GM12872 (cell line): ENCODE data around the gene IBA57.

ENCODE experiments used
- TF ChIP-seq, protein P1 (sequence below): IDR thresholded peaks from 3 replicates; pipeline ENCODE4 v1.5.1; 2011; ENCODE audit warnings: low read depth, mild to moderate bottlenecking, low read length, moderate library complexity; ENCODE audit not compliant: insufficient read depth

The IBA57 gene

DNA sequence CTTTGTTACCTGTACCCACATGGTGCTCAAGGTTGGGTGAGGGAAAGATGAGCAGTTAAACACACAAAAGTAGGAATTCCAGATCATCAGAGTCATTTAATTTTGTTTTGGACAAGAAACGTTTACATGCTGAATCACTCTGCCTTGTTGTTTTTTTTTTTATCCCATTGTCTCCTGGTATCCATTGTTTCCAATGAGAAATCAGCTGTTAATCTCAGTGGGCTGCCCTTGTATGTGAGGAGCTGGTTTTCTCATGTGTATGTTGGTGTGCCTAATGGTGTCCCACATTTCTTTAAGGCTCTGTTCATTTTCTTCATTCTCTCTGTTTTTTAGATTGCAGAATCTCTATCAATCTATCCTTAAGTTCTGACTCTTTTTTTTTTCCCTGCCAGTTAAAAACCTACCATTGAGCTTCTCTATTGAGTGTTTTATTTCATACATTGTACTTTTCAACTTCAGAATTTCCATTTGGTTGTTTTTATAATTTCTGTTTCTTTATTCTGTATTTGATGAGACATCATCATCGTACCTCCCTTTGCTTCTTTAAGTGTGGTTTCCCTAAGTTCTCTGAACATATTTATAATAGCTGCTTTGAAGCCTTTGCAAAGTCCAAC is 33.5 kb downstream of the IBA57 start:
- TF ChIP-seq, protein P1, sequence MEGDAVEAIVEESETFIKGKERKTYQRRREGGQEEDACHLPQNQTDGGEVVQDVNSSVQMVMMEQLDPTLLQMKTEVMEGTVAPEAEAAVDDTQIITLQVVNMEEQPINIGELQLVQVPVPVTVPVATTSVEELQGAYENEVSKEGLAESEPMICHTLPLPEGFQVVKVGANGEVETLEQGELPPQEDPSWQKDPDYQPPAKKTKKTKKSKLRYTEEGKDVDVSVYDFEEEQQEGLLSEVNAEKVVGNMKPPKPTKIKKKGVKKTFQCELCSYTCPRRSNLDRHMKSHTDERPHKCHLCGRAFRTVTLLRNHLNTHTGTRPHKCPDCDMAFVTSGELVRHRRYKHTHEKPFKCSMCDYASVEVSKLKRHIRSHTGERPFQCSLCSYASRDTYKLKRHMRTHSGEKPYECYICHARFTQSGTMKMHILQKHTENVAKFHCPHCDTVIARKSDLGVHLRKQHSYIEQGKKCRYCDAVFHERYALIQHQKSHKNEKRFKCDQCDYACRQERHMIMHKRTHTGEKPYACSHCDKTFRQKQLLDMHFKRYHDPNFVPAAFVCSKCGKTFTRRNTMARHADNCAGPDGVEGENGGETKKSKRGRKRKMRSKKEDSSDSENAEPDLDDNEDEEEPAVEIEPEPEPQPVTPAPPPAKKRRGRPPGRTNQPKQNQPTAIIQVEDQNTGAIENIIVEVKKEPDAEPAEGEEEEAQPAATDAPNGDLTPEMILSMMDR, result no peak

DNA sequence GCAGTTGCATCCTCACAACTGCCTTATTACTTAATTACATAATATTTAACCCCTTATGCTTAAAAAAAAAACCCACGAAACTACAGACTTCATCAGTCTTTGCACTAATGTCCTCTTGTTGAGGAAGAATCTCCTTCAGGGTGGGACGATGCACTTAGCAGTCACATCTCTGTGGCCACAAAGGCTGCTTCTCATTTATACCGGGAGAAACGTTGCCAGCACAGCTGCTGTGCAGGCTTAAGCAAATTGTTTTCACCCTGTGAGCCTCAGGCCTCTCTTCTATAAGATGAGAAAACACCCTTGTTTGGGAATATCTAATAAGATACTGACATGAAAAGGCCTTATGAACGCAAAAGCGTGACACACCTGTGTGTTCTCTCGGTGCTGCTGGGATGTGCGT is 39.4 kb downstream of the IBA57 start:
- TF ChIP-seq, protein P1, result no peak

DNA sequence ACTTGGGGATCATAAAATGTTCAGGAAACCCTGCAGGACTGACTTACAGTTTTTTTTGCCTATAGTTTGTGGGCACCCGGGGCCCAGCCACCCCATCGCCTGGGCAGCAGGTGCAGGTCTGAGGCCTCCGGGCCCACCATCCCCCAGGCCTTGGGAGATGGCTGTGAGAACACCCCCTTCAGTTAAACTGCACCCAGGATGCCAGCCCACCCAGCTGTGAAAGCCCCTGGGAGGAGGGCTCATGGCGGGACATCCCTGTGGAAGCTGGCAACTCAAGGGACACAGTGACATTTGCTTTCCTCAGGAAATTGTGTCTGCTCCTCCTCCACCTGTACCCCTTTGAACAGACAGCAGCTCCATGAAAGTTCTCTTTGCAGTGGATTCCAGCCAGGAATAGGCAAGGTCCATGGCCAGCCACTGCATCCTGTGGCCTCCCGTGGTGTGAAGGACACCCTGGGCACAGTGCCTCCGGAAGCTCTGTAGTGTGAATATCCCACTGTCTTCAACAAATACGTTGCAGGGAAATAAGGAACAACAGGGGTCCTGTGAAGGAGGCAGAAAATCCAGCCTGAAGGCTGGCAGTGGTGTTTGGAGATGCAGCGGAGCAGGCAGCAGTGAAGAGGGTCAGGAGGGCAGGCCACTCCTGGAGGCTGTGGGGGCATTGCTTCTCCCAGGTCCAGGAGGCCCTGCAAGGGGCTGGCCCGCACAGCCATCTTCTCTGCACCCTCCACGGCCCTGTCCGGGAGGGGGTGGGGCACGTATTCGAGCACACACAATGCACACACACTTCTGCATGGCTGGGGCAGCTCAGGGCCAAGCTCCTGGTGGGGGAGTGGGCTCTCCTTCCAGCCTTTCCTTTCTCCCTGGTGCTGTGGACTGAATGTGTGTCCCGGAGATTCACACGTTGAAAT is 40.2 kb downstream of the IBA57 start:
- TF ChIP-seq, protein P1, result no peak

DNA sequence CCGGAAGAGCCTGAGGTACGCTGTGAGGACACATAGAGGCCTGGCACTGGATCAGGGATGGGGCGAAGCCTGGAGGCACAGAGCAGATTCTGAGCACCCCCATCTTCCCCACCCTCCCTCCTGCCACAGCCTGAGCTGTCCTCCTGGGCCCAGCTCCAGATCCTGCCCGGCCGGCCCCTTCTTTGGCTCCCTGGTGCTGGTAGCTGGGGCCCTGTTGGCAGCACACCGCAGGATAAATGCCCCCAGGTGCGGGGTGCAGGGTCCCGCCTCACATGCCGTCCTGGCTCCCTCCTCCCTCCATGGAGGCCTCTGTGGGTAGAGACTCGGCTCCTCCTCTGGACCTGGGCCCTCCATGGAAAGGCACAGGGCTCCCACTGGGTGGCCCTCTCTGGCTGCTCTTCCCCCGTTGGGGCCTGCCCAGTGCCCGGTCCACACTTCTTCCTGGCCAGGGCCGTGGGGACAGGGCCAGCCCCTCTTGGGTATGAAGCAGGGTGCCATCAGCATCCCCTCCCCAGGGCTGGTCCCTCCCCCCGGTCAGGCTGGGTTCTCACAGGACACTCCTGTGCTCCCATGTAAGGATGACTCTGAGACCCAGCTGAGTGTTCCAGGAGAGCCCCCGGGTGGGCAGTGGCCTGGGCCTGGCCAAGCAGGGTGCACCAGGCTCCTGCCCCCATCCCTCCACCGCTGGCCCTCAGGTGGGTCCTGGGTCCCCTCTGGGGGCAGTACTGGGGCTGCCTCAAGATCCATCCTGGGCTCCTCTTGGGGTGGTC is 41.2 kb downstream of the IBA57 start:
- TF ChIP-seq, protein P1, result no peak

DNA sequence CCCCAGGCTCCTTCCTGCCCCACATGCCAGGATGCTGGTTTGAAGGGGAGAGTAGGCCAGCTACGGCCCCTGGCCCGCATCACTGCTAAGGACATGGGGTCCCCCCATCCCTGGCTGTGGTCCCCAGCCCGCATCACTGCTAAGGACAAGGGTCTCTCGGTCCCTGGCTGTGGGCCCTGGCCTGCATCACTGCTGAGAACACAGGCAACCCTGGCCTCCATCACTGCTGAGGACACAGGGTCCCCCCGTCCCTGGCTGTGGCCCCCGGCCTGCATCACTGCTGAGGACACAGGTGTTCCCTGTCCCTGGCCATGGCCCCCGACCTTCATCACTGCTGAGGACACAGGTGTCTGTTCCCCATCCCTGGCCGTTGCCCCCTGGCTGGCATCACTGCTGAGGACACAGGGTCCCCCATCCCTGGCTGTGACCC is 41.8 kb downstream of the IBA57 start:
- TF ChIP-seq, protein P1, result no peak

DNA sequence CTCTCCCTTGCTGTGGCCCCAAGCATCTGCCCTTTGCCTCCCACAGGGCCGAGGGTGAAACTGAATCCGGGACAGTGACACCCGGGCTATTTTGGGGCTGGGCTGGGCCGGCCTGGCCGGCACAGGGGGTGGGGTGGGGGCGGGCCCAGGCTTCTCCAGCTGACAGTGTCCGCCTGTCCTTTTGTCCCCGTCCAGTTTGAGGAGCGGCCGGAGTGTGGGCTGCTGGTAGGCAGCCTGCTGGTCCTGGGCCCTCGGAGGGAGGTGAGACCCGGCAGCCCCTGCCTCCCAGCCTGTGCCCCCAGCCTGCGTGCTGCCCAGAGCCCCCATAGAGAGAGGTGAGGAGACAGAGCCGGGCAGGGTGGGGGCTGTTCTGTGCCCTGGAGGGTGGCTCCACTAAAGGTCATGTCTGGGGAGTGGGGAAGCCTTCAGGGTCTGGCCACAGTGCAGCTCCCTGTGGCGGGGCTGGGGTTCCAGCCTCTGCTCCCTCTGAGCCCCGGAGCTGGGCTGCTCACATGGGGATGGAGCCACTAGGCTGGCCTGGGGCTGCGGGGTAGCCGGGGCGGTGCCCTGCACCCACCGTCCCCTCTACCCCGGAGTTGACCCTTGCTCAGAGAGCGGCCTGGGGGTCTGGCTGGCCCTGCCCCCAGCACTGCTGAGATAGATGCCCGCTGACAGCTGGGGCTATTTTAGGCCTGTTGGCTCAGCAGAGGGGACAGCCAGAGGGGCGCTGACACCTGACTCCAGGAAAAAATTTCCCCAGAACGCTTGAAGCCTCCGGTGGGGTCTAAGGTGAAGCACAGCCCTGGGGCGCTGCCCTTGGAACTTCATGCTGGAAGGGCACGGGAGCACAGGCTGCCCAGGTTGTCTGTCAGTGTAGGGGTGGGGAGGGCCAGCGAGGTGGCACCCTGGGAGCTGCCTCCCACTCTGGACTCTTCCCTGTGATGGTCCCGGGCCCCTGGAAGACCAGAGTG is 42.5 kb downstream of the IBA57 start, which contains the start of gene OBSCN:
Gene OBSCN (plus strand): TSS at position 194 of the 971 bp plus-strand sequence. CDS start 3,740 bp downstream, outside the sequence.
- TF ChIP-seq, protein P1, result no peak
